Lower leg skin (tissue), 4 donors: Measurements from ENCODE around the gene SPATA2L. TPM values are rescaled to one million over a fixed set of nuclear protein-coding genes. Genes with fewer than 3 reads are reported as not detected.

Experiments used
- DNase-seq, 2 donors: peaks; one replicate each; pipeline ENCODE4 v3.0.0-alpha.2; 2019; ENCODE audit warnings: low spot score in 2 of 2
- H3K4me3 ChIP-seq: fragments of 200-600 bp; sonication (generic); 2 replicates; pipeline ENCODE4 v1.5.1; 2017; ENCODE audit warnings: mild to moderate bottlenecking, low read depth; ENCODE audit not compliant: poor library complexity, severe bottlenecking
- POLR2A ChIP-seq, 2 donors: fragments of 450-650 bp; IDR thresholded peaks; one replicate each; pipeline ENCODE4 v1.6.1; 2016 to 2017; ENCODE audit warnings: antibody characterized with exemption in 2 of 2, mild to moderate bottlenecking in 1 of 2, moderate library complexity in 1 of 2
- WGBS, 2 donors: methylation state at CpG; one replicate each; pipeline ENCODE4 v1.1.5; 2018; 5-methylcytosine and 5-hydroxymethylcytosine counted together
- intact Hi-C: fragments of 100-400 bp; cut with DNase I; formaldehyde crosslinking; loops from one replicate; pipeline ENCODE4 v1.15.0; 2023; ENCODE audit warnings: low total_unique reads
- total RNA-seq, 4 donors: library from RNA; depleted of rRNA; stranded (reverse); fragments of >200 nt; gene quantifications; one replicate each; pipeline ENCODE4 v1.1.0, GENCODE V29; 2016
- TF ChIP-seq, protein P1 (sequence below), 3 donors: fragments of 450-650 bp; IDR thresholded peaks; one replicate each; pipeline ENCODE4 v1.5.1; 2016; ENCODE audit warnings: antibody characterized with exemption in 3 of 3, mild to moderate bottlenecking in 3 of 3, moderate library complexity in 2 of 3

The SPATA2L gene
- total RNA-seq, 4 donors from 2014 or later, result 18.3 to 34.6 (median 28.4) TPM

DNA sequence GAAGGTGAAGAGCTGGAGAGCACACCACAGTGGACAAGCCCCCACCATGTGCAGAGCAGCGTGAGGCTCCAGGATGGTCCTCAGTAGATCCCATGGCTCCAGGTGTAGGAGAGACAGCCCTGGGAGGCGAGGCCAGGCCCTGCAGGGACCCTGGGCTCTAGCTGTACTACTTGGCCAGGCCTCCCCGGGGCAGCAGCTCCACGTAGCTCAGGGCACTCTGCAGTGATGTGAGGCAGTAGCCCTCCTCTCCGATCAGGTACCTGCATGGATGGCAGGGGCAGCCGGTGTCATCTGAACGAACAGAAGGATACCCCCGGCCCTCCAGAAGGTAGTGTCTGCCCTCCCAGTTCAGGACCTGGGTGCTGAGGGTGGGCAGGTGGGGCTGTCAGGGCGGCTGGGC lies 6.2 kb upstream of the SPATA2L start:
- intact Hi-C loops, result loop anchor here (5.0 to 10.0 kb wide), 2 partner anchors 85 to 157 kb away; no protein-coding TSS in a partner anchor
- H3K4me3 ChIP-seq, result no peak overlapping the region
- 78 to 89% methylated on average over 4 to 6 of the region's 9 CpGs for WGBS, 2 donors

DNA sequence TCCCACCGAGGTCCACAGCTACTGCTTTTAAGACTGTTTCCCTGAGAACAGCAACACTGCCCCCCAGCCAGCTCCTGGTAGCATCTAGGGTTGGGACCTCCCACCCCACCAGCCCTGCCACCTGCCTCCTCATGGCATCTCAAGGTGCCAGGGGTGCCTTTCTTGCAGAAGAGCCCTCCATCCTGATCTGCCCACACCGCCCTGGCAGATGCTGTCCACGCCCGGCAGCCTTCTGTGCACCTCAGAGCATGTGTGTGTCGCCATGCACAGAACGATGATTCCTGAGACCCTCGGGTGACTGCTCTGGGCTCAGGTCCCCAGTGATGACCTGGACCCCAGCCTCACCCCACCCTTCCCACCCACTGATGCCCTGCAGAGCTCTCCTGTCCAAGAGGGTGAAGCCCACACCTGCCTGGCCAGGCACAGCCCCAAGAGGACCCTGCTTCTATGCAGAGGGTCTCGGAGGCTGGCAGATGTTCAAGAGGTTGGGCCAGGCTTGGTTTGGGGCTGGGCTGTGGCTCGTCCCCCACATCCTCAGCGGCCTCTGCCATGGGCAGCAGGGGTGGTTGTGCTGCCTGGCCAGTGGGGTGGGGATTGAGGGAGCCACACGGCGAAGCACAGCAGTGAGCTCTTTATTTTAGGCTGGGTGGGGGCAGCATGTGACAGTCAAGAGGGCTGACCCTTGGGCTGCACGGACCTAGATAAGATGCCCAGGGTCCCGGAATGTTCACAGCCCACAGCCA lies 5.2 kb upstream of the SPATA2L start:
- 81 to 88% methylated on average over 10 to 14 of the region's 14 CpGs for WGBS, 2 donors
- TF ChIP-seq, protein P1, sequence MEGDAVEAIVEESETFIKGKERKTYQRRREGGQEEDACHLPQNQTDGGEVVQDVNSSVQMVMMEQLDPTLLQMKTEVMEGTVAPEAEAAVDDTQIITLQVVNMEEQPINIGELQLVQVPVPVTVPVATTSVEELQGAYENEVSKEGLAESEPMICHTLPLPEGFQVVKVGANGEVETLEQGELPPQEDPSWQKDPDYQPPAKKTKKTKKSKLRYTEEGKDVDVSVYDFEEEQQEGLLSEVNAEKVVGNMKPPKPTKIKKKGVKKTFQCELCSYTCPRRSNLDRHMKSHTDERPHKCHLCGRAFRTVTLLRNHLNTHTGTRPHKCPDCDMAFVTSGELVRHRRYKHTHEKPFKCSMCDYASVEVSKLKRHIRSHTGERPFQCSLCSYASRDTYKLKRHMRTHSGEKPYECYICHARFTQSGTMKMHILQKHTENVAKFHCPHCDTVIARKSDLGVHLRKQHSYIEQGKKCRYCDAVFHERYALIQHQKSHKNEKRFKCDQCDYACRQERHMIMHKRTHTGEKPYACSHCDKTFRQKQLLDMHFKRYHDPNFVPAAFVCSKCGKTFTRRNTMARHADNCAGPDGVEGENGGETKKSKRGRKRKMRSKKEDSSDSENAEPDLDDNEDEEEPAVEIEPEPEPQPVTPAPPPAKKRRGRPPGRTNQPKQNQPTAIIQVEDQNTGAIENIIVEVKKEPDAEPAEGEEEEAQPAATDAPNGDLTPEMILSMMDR (IDR thresholded peaks at IDR 0.05), result no peak
- no peak for TF ChIP-seq POLR2A (IDR thresholded peaks at IDR 0.05)
- no peak for DNase-seq
- H3K4me3 ChIP-seq, result no peak overlapping the region
- intact Hi-C loops, result loop anchor here (5.0 to 10.0 kb wide), 2 partner anchors 86 to 158 kb away; no protein-coding TSS in a partner anchor

More for the DNA sequence above, 6.2 kb upstream of the SPATA2L start:
- no peak for TF ChIP-seq POLR2A (IDR thresholded peaks at IDR 0.05)
- TF ChIP-seq, protein P1 (IDR thresholded peaks at IDR 0.05), result no peak
- no peak for DNase-seq

DNA sequence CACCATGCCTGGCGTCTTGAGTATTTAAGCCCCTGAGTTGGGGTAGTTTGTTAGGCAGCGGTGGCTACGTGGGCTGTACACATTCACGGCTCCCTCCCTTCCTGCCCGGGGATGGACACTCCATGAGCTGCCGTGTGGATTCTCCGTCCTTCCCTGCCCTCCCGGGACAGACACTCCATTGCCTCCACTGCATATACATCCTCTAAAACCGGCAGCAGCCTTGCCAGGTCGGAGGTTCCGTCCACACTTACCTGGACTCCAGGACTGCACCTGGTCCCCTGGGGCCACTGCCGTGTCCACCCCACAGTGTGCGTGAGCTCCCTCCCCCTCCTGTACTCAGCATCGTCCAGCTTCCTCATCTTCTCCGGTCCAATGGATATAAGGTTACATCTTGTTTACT lies 3.5 kb upstream of the SPATA2L start:
- DNase-seq, result no peak
- no peak overlapping the region for H3K4me3 ChIP-seq
- TF ChIP-seq, protein P1 (IDR thresholded peaks at IDR 0.05), result no peak
- no peak for TF ChIP-seq POLR2A (IDR thresholded peaks at IDR 0.05)
- intact Hi-C loops, result loop anchor here (5.0 to 10.0 kb wide), 2 partner anchors 87 to 160 kb away; no protein-coding TSS in a partner anchor
- 73 to 81% methylated on average over 15 of the region's 15 CpGs for WGBS, 2 donors

DNA sequence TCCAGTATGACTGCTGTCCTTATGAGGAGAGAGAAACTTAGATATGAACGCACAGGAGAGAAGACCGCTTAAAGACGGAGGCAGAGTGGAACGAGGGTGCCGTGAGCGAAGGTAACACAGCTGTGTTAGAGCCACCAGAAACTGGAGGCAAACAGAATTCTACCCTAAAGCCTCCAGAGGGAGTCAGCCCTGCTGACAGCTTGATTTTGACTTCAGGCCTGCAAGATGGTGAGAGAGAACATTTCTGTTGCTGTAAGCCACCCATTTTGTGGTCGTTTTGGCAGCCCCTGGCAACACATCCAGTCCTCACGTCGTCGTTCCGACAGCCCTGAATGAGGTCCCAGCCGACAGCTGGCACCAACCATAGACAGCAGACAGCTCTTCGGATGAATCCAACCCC lies 2.8 kb upstream of the SPATA2L start:
- peak in 1 of 2 donors; percentile 81 for DNase-seq
- TF ChIP-seq, protein P1 (IDR thresholded peaks at IDR 0.05), result no peak
- no peak for TF ChIP-seq POLR2A (IDR thresholded peaks at IDR 0.05)
- 77 to 81% methylated on average over 13 of the region's 13 CpGs for WGBS, 2 donors
- H3K4me3 ChIP-seq, result no peak overlapping the region
- intact Hi-C loops, result loop anchor here (10.0 kb wide), 1 partner anchor 161 kb away; no protein-coding TSS in a partner anchor

DNA sequence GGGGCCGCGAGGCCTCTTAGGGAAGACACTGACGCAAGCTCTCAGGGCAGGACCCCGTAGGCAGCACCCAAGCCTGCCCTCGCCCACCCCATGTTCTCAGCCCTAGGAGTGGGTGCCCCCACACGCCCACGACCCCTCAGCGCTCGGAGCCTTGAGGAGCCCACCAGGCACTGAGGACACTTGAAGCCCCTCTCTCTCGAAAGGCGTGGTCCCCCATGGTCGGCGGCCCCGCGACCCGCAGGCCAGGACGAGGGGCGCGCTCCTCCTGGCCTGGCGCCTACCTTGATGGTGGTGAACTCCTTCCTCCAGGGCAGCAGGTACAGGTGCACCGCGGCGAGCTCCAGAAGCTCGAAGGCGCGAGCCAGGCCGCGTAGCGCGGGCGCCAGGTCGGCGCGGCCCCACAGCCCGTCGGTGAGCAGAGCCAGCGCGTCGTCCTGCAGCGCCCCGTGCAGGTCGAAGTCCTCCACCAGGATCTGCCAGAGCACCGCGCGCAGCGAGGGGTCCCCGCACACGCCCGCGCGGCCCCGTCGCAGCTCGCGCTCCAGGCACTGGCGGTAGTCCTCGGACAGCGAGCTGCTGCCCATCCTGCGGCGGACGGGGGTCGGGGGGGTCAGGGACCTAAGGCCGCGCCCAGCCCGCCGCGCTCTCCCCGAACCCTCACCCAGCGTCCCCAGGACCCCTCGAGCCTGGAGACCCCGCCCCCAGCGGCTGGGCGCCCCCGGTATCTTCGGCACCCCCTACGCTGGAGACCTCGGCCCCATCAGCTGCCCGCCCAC lies 668 bp downstream of the SPATA2L start:
- WGBS, 2 donors, result 3 to 4% methylated on average over 20 to 44 of the region's 78 CpGs
- TF ChIP-seq, protein P1 (IDR thresholded peaks at IDR 0.05), result no peak
- H3K4me3 ChIP-seq, result peak overlapping the region; percentile 56
- DNase-seq, result peak in 1 of 2 donors; percentile 89
- intact Hi-C loops, result loop anchor here (10.0 kb wide), 1 partner anchor 164 kb away; no protein-coding TSS in a partner anchor
